ENCODE measurements around the gene ATOX1.

ATOX1 gene

DNA sequence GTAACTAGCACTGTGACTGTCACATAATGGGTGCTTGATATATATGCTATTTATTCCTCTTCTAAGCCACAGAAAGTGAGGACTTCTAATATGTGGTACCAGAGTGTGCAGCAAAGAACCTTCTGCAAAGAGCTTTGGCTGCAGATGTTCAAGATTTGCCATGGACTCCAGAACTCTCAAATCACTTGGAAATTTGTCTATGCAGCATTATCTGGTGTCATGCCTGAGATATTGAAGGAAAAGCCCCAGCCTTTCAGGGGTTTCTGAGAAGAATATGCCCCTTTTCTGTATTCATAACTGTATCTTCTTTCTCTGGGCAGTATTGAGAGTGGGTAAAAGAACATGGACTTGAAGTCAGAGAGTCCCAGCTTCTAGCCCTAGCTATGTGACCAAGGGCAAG is 8.5 kb upstream of the ATOX1 start:
- DNase-seq: no peak

DNA sequence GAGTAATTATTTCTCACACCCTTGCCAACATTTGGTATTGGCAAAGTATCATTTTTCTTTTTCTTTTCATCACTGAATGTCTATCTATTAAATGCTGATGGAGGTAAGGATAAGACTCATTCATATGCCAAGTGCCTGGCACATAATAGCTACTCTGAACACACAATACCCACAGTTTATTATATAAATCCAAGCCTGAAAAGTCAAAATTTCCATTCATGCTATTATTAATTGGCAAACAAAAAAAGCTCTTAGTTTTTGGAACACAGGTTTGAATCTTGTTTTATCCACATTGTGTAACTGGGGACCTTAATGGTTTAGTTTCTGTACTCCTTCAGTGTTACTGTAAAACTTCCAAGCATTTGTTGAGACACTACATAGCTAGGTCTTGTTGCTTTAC is 6.4 kb upstream of the ATOX1 start:
- DNase-seq: no peak

- DNase-seq: no peak
Observed at GRCh38 chr5:151758141-151758429, 346 bp downstream of the ATOX1 start.

- DNase-seq: no peak
Observed at GRCh38 chr5:151757233-151758140, 944 bp downstream of the ATOX1 start.

- DNase-seq: no peak
Observed at GRCh38 chr5:151755383-151755782, 3.0 kb downstream of the ATOX1 start.

GRCh38 chr5:151751593-151751992 is 6.8 kb downstream of the ATOX1 start:
- DNase-seq: no peak

- no peak for DNase-seq
Observed at GRCh38 chr5:151751091-151751490, 7.3 kb downstream of the ATOX1 start.

DNA sequence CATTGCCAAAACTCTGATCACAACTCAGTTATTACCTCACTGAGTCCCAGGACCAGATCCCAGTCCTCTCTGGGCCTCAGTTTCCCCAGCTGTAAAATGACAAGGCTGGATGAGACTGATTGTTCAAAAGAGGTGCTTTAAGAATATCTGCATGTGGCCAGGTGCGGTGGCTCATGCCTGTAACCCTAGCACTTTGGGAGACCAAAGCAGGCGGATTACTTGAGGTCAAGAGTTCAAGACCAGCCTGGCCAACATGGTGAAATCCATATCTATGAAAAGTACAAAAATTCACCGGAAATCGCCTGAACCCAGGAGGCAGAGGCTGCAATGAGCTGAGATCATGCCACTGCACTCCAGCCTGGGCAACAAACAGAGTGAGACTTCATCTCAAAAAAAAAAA is 8.3 kb downstream of the ATOX1 start:
- no peak for DNase-seq

GRCh38 chr5:151745071-151745705 is 13.2 kb downstream of the ATOX1 start:
- no peak for DNase-seq

DNA sequence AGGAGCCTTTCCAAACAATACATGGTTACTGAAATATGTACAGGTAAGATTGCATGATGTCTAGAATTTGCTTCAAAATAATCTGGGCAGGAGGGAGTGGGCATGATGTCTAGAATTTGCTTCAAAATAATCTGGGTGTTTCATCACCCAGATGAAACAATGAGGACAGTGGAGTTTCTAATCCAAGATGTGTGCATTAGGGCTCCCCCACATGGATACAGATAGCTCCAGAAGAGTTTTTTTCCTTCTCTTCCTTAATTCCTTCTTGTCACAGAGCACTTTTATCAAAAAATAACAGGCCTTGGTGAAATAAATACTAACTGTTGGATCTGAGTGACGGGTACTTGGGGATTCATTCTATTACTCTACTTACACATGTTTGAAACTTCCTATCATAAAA is 14.9 kb downstream of the ATOX1 start:
- no peak for DNase-seq

DNA sequence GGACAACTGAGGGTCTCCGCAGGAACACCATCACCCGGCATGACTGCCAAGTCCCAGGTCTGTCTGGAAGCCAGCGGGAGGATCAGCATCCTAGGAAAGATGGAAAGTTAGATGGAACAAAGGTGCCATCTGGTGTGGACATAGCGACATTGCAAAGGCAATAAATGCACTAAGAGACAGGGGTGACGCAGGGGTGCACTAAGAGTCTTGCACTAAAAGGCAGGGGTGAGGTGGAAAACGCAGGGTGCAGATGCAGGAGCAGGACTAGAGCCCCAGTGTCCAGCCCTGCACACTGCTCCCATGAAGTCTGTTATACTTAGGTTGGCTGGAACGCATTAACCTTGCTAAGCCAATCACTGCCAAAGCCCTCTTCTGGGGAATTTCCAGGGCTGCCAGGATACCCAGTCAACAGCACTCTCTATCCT is 15.5 kb downstream of the ATOX1 start:
- no peak for DNase-seq

- DNase-seq: no peak
Observed at GRCh38 chr5:151741678-151742423, 16.6 kb downstream of the ATOX1 start.

- DNase-seq: no peak
Observed at GRCh38 chr5:151740958-151741373, 17.5 kb downstream of the ATOX1 start.

DNA sequence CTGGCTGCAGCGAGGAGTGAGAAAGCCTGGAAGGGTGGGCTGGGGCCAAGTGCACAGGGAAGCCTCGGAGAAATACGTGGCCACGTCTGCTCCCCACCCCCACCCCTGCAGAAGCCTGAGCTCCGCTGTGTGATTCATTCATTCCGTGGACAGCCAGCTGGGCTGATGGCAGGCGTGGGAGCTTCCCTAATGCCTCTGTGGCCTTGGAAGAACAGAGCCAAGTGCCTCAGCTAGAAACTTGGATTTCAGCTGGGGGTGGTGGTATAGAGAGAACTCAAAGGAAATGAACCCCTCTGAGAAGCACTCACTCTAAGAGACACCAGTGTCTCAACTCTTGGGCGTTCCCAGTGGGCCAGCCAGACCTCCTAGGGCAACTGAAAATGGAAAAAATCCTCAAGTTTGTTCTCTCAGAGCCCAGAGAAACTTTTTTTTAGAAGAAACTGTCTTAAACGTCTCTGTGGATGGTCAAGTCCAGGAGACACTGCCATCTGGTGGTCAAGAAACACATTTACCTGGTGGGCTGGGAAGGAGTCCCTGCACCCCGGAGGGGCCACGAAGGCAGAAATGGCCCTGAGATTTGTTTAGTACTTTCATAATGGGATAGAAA is 18.0 kb downstream of the ATOX1 start:
- no peak for DNase-seq

- DNase-seq: no peak
Observed at GRCh38 chr5:151739939-151740335, 18.5 kb downstream of the ATOX1 start.

GRCh38 chr5:151739395-151739794 is 19.0 kb downstream of the ATOX1 start:
- DNase-seq: no peak

- no peak for DNase-seq
Observed at GRCh38 chr5:151738125-151738848, 20.1 kb downstream of the ATOX1 start.

GRCh38 chr5:151737431-151737830 is 21.0 kb downstream of the ATOX1 start:
- no peak for DNase-seq

DNA sequence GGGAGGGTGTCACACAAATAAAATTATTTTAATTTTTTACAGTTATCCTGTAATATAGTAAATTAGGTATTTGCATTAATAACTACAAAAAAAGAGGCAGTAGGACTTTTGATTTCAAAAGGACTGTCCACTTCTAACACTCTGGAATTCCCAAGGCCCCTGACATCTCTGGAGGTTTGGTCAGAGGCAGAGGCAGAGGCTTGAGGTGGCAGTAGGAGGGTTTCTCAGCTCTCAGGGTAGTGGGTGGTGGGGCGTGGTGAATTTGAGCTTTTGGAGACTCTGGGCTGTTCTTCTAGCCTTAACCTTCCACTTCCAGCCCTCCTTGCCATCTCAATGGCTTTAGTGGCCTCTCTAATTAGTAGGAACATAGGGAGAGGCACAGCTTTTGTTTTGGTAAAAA is 22.8 kb downstream of the ATOX1 start:
- no peak for DNase-seq

GRCh38 chr5:151734064-151734408 is 24.4 kb downstream of the ATOX1 start:
- no peak for DNase-seq

- DNase-seq: no peak
Observed at GRCh38 chr5:151733358-151734063, 24.9 kb downstream of the ATOX1 start.

- no peak for DNase-seq
Observed at GRCh38 chr5:151730381-151730780, 28.1 kb downstream of the ATOX1 start.

Data from NCI-H2107 (cell line).